Hepatic stellate cell (primary cell): ENCODE measurements around the gene SAMD13.

Experiments
- DNase-seq: peaks from one replicate; pipeline ENCODE4 v3.0.0; 2011; ENCODE audit warnings: low spot score

Gene SAMD13

GRCh38 chr1:84373436-84374141 lies 72.1 kb downstream of the SAMD13 start:
- no peak for DNase-seq

GRCh38 chr1:84374991-84375696 lies 73.6 kb downstream of the SAMD13 start:
- DNase-seq = no peak

GRCh38 chr1:84376000-84376910 lies 74.7 kb downstream of the SAMD13 start:
- no peak for DNase-seq

DNA sequence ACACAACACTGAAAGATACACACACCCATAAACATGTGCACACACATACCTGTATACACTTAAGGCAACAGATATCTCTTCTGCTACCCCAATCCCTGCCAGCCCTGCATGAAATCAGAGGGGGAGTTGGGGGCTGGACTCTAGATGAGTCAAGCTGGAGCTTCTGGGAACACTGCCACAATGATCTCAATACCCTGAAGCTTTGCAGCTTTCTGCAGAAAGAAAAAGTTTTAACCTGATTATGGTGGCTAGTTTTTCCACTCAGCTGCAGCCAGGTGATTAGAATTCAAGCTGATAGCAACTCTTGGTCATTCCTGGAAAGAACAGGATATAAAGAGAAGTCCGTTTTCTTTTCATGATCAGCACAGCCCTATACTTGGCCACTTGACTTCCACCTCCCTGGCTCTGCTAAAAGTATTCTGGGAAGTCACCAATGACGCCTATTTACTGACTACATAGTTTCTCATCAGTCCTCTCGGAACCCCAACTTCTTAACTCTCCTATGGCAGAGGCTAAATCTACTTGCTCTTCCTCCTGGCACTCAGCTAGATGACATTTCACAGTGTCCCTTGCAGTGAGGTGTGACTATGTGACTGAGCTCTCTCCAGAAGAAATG lies 76.1 kb downstream of the SAMD13 start:
- peak; percentile 9 for DNase-seq

- DNase-seq = no peak
These were observed 77.8 kb downstream of the SAMD13 start for GRCh38 chr1:84379138-84379916.

GRCh38 chr1:84379917-84380180 lies 78.3 kb downstream of the SAMD13 start:
- DNase-seq = no peak

GRCh38 chr1:84382127-84382526 lies 80.6 kb downstream of the SAMD13 start:
- DNase-seq = no peak

DNA sequence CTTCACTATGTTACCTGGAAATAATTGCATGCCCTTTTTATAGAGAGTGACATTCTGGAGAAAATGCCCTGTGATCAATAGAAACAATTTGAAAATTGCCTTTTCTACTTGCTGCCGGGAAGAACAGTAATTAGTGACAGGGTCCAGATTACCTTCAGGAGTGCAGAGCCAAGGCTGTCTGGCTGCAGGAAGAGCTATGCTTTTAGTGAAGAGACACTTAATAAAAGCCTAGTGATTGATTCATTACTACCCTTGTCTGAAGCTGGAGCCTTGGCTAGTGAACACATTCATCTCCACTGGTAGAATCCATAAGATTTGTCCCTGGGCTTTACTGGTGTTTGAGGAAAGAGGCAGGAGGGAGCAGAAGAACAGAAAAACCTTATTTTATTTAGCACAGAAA lies 83.8 kb downstream of the SAMD13 start:
- no peak for DNase-seq

DNA sequence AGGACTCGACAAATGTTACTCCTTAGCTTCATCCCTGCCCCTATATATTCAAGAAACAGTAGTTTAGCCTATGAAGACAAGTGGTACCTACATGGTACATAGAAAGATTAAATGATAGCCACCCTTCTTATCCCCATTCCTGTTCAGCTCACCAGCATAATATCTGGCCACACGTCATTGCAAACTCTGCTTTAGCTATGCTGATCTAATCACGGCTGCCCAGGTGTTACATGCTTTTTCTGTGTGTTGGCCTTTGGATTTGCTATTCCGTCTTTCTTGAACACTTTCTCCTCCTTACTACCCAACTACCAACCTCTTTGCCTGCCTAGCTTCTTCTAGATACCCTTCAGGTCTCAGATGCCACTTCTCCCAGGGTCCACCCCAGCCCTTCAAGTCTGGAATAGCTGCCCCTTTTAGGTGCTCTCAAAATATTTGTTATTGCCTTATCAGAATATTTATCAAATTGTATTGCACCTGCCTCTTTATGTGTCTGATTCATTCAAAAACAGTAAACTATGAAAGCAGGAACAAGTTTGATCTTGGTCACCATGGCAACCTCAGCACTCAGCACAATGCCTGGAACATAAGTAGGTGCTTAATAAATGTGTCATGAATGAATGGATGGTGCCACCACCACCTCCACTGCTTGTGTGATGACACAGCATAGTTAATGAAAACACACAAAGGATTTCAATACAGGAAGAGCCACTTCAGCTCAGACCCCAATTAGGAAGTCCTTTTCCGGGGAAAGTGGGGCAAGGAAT lies 85.4 kb downstream of the SAMD13 start:
- DNase-seq = no peak

- no peak for DNase-seq
These were observed 86.1 kb downstream of the SAMD13 start for GRCh38 chr1:84387480-84388163.

GRCh38 chr1:84390226-84390625 lies 88.7 kb downstream of the SAMD13 start:
- DNase-seq = no peak

GRCh38 chr1:84398175-84399155 lies 97.0 kb downstream of the SAMD13 start, which contains the start of gene DNASE2B:
Gene DNASE2B (plus strand): TSS chr1:84398484. CDS start chr1:84398565, 81 bp downstream.
- DNase-seq = no peak
